ENCODE data around the gene FNDC10.

Gene FNDC10

GRCh38 chr1:1621173-1622009 is 21.5 kb upstream of the FNDC10 start:
- no peak for TF ChIP-seq CTCF (IDR thresholded peaks at IDR 0.05; ENCODE audit: low read depth, low read length)
- no peaks in the 10 kb centered on the region for H3K9me3 ChIP-seq
- H3K36me3 ChIP-seq = no peaks in the 10 kb centered on the region
- DNase-seq = no peak
- no peaks in the 10 kb centered on the region for H3K27me3 ChIP-seq
- H3K4me3 ChIP-seq (ENCODE audit: low read depth, low read length) = no peak overlapping the region
- H3K4me1 ChIP-seq = peaks cover 4% of the 10 kb centered on the region

- peaks cover 4% of the 10 kb centered on the region for H3K4me1 ChIP-seq
- DNase-seq = no peak
- H3K36me3 ChIP-seq = no peaks in the 10 kb centered on the region
- no peaks in the 10 kb centered on the region for H3K27me3 ChIP-seq
- no peak overlapping the region for H3K4me3 ChIP-seq (ENCODE audit: low read depth, low read length)
- no peaks in the 10 kb centered on the region for H3K9me3 ChIP-seq
- TF ChIP-seq CTCF (IDR thresholded peaks at IDR 0.05; ENCODE audit: low read depth, low read length) = no peak
Measured at GRCh38 chr1:1620433-1621139, 20.7 kb upstream of the FNDC10 start.

GRCh38 chr1:1619917-1620361 is 20.0 kb upstream of the FNDC10 start:
- Histone ChIP-seq H3K4me3 (ENCODE audit: low read depth, low read length) (no peak overlapping the region), H3K36me3 (no peaks in the 10 kb centered on the region), H3K27me3 (no peaks in the 10 kb centered on the region), H3K9me3 (no peaks in the 10 kb centered on the region), H3K4me1 (no peaks in the 10 kb centered on the region; the same call in 1 of the 2 replicates)
- TF ChIP-seq CTCF (IDR thresholded peaks at IDR 0.05; ENCODE audit: low read depth, low read length) = peak; percentile 55
- DNase-seq = peak; percentile 55

GRCh38 chr1:1618396-1619068 is 18.6 kb upstream of the FNDC10 start:
- Histone ChIP-seq H3K27me3 (no peaks in the 10 kb centered on the region), H3K4me3 (ENCODE audit: low read depth, low read length) (no peak overlapping the region), H3K36me3 (no peaks in the 10 kb centered on the region), H3K4me1 (no peaks in the 10 kb centered on the region), H3K9me3 (no peaks in the 10 kb centered on the region)
- DNase-seq = no peak
- no peak for TF ChIP-seq CTCF (IDR thresholded peaks at IDR 0.05; ENCODE audit: low read depth, low read length)

- Histone ChIP-seq H3K4me3 (ENCODE audit: low read depth, low read length) (no peak overlapping the region), H3K9me3 (no peaks in the 10 kb centered on the region), H3K36me3 (no peaks in the 10 kb centered on the region), H3K27me3 (no peaks in the 10 kb centered on the region), H3K4me1 (no peaks in the 10 kb centered on the region)
- TF ChIP-seq CTCF (IDR thresholded peaks at IDR 0.05; ENCODE audit: low read depth, low read length) = no peak
- DNase-seq = no peak
Measured at GRCh38 chr1:1617925-1618324, 18.0 kb upstream of the FNDC10 start.
